GM12878 (cell line): ENCODE measurements around the gene FAM107A. TPM values are rescaled to one million over a fixed set of nuclear protein-coding genes. Genes with fewer than 3 reads are reported as not detected.

Experiments used
- ATAC-seq: fragments of 200-7000 bp; cut with Tn5 transposase; 3 replicates; pipeline ENCODE4 v1.9.1; 2020; ENCODE audit warnings: mild to moderate bottlenecking, moderate library complexity
- BruUV-seq: library from RNA; stranded (reverse); fragments of 400-500 nt; replicated peaks from 2 replicates; lab custom pipeline; 2021; lab: Mats Ljungman, UMichigan
- CTCF ChIA-PET: fragments of 300-600 bp; sonication (Branson Sonifier 250); formaldehyde crosslinking; extraction: SDS; loops from one replicate; lab custom pipeline; 2021; ENCODE audit warnings: inconsistent platforms; lab: Yijun Ruan, JAX
- POLR2A ChIA-PET: fragments of 350-600 bp; formaldehyde crosslinking; extraction: SDS; loops from one replicate; lab custom pipeline; 2021; ENCODE audit warnings: inconsistent platforms; lab: Charles Lee
- RAD21 ChIA-PET: fragments of 300-600 bp; sonication (Branson Sonifier 250); formaldehyde crosslinking; loops from one replicate; lab custom pipeline; 2023; ENCODE audit warnings: antibody characterized with exemption; ENCODE audit not compliant: unreplicated experiment; lab: Charles Lee
- SMC1A ChIA-PET: fragments of 300-600 bp; sonication (Branson Sonifier 250); formaldehyde crosslinking; loops from one replicate; lab custom pipeline; 2023; ENCODE audit not compliant: unreplicated experiment, uncharacterized antibody; lab: Charles Lee
- DNase-seq: peaks from one replicate; pipeline ENCODE4 v3.0.0-alpha.2; 2011; ENCODE audit warnings: low read depth, low spot score
- FAIRE-seq: peaks from 3 replicates; lab custom pipeline; 2011; peaks lifted over from hg19 to GRCh38; lab: Jason Lieb, UNC
- H2AFZ ChIP-seq: 2 replicates; pipeline ENCODE4 v1.6.0; 2011; ENCODE audit warnings: low read depth, low read length, control low read depth; ENCODE audit not compliant: control insufficient read depth
- H3K27ac ChIP-seq: 2 replicates; pipeline ENCODE4 v1.5.1; 2011; ENCODE audit warnings: control low read depth; ENCODE audit not compliant: control insufficient read depth, insufficient read depth
- H3K27me3 ChIP-seq, 2 experiments: replicated peaks in 1 of 2; 2 replicates each; pipeline versions ENCODE4 v1.6.0 to v1.6.1; 2011; ENCODE audit warnings: low read length in 1 of 2; ENCODE audit not compliant: control insufficient read depth in 2 of 2, insufficient read depth in 2 of 2
- H3K36me3 ChIP-seq, 2 experiments: 2 replicates each; pipeline ENCODE4 v1.5.1; 2011; ENCODE audit warnings: low read length in 1 of 2; ENCODE audit not compliant: control insufficient read depth in 2 of 2, insufficient read depth in 2 of 2
- H3K4me1 ChIP-seq: 2 replicates; pipeline ENCODE4 v1.6.1; 2011; ENCODE audit warnings: mild to moderate bottlenecking, low read length, moderate library complexity, mixed read lengths; ENCODE audit not compliant: control insufficient read depth, insufficient read depth
- H3K4me2 ChIP-seq: 2 replicates; pipeline ENCODE4 v1.6.0; 2011; ENCODE audit warnings: control low read depth; ENCODE audit not compliant: control insufficient read depth, insufficient read depth
- H3K4me3 ChIP-seq: fragments of 200-600 bp; sonication (generic); 2 replicates; pipeline ENCODE4 v1.5.1; 2016
- H3K79me2 ChIP-seq: 2 replicates; pipeline ENCODE4 v1.6.0; 2011; ENCODE audit warnings: low read length; ENCODE audit not compliant: control insufficient read depth, insufficient read depth
- H3K9ac ChIP-seq: 2 replicates; pipeline ENCODE4 v1.8.0; 2011; ENCODE audit warnings: low read length, control low read depth, mixed read lengths; ENCODE audit not compliant: control insufficient read depth, insufficient read depth
- H3K9me3 ChIP-seq: replicated peaks from 3 replicates; pipeline ENCODE4 v1.5.1; 2011; ENCODE audit warnings: mild to moderate bottlenecking, low read length; ENCODE audit not compliant: control insufficient read depth, insufficient read depth
- H4K20me1 ChIP-seq: 2 replicates; pipeline ENCODE4 v1.6.0; 2011; ENCODE audit not compliant: control insufficient read depth, insufficient read depth
- ATF3 ChIP-seq: IDR thresholded peaks from 2 replicates; pipeline ENCODE4 v1.6.1; 2011; ENCODE audit warnings: low read depth, mild to moderate bottlenecking, low read length, moderate library complexity, borderline replicate concordance; ENCODE audit errors: extremely low read depth
- BCL11A ChIP-seq: IDR thresholded peaks from 2 replicates; pipeline ENCODE4 v1.6.1; 2011; ENCODE audit warnings: low read depth, low read length
- CEBPZ ChIP-seq: fragments of 150-350 bp; IDR thresholded peaks from 2 replicates; pipeline ENCODE4 v1.6.1; 2016; ENCODE audit warnings: low read depth, low read length
- CHD2 ChIP-seq: IDR thresholded peaks from 2 replicates; pipeline ENCODE4 v1.6.1; 2011; ENCODE audit warnings: low read depth, low read length, improper control_type of control experiment, borderline replicate concordance
- ETV6 ChIP-seq, 2 experiments: fragments of 450-650 bp in 1 of 2; IDR thresholded peaks in 1 of 2; conservative IDR thresholded peaks in 1 of 2; 2 replicates each; pipeline ENCODE4 v1.6.1; 2014; ENCODE audit warnings: antibody characterized with exemption in 1 of 2, borderline replicate concordance in 1 of 2, low read depth in 1 of 2, mild to moderate bottlenecking in 1 of 2, moderate library complexity in 1 of 2
- GABPA ChIP-seq: IDR thresholded peaks from 2 replicates; pipeline ENCODE4 v1.6.1; 2014; ENCODE audit warnings: antibody characterized with exemption, low read depth, mild to moderate bottlenecking, inconsistent platforms
- IKZF1 ChIP-seq: fragments of 450-650 bp; conservative IDR thresholded peaks from 2 replicates; pipeline ENCODE4 v1.6.1; 2017; ENCODE audit warnings: antibody characterized with exemption, mild to moderate bottlenecking
- IRF3 ChIP-seq: fragments of 450-650 bp; IDR thresholded peaks from 2 replicates; pipeline ENCODE4 v1.6.1; 2014; ENCODE audit warnings: mild to moderate bottlenecking
- JUND ChIP-seq: IDR thresholded peaks from 2 replicates; pipeline ENCODE4 v1.6.1; 2012; ENCODE audit warnings: low read depth, mild to moderate bottlenecking, low read length, improper control_type of control experiment, moderate library complexity
- MEF2B ChIP-seq: fragments of 450-650 bp; IDR thresholded peaks from 2 replicates; pipeline ENCODE4 v1.6.1; 2018; ENCODE audit warnings: mild to moderate bottlenecking, moderate library complexity; ENCODE audit not compliant: partially characterized antibody, poor library complexity, severe bottlenecking
- NFYB ChIP-seq: IDR thresholded peaks from 2 replicates; pipeline ENCODE4 v1.6.1; 2011; ENCODE audit warnings: low read depth, mild to moderate bottlenecking, low read length, improper control_type of control experiment, moderate library complexity; ENCODE audit not compliant: insufficient read depth
- POLR2AphosphoS5 ChIP-seq: IDR thresholded peaks from 2 replicates; pipeline ENCODE4 v1.6.1; 2011; ENCODE audit warnings: mild to moderate bottlenecking, low read length, inconsistent platforms
- RELA ChIP-seq: fragments of 450-650 bp; IDR thresholded peaks from 2 replicates; pipeline ENCODE4 v1.8.0; 2014; ENCODE audit warnings: borderline replicate concordance; ENCODE audit not compliant: partially characterized antibody
- RUNX3 ChIP-seq: IDR thresholded peaks from 2 replicates; pipeline ENCODE4 v1.6.1; 2012; ENCODE audit warnings: low read length, inconsistent platforms
- SMAD5 ChIP-seq: IDR thresholded peaks from 2 replicates; pipeline ENCODE4 v1.6.1; 2016; ENCODE audit warnings: antibody characterized with exemption, low read depth
- SP1 ChIP-seq: IDR thresholded peaks from one replicate; pipeline ENCODE4 v1.6.1; 2011; ENCODE audit warnings: low read depth, low read length
- SPI1 ChIP-seq: IDR thresholded peaks from 2 replicates; pipeline ENCODE4 v1.6.1; 2011; ENCODE audit warnings: low read depth, mild to moderate bottlenecking, low read length, moderate library complexity, borderline replicate concordance; ENCODE audit not compliant: insufficient read depth
- STAT3 ChIP-seq: IDR thresholded peaks from 2 replicates; pipeline ENCODE4 v1.6.1; 2011; ENCODE audit warnings: low read depth, low read length, improper control_type of control experiment
- ZSCAN29 ChIP-seq: fragments of 450-650 bp; IDR thresholded peaks from 2 replicates; pipeline ENCODE4 v1.6.1; 2017; ENCODE audit warnings: mild to moderate bottlenecking, moderate library complexity
- ZZZ3 ChIP-seq: IDR thresholded peaks from 2 replicates; pipeline ENCODE4 v1.6.1; 2011; ENCODE audit warnings: low read depth; ENCODE audit not compliant: control insufficient read depth, insufficient read length
- WGBS: methylation state at CpG from one replicate; pipeline ENCODE4 v1.1.6; 2016; ENCODE audit warnings: low lambda C conversion rate; ENCODE audit not compliant: insufficient replicate concordance, insufficient coverage; ENCODE audit errors: missing lambda C conversion rate; 5-methylcytosine and 5-hydroxymethylcytosine counted together
- in situ Hi-C: fragments of 300-500 bp; cut with MboI; formaldehyde crosslinking; loops from 9 replicates; pipeline ENCODE4 v1.14.3; 2018; ENCODE audit warnings: mixed read lengths
- intact Hi-C: fragments of 100-400 bp; cut with micrococcal nuclease; formaldehyde crosslinking; loops from one replicate; pipeline ENCODE4 v1.14.2; 2022; ENCODE audit not compliant: unreplicated experiment
- polyA plus RNA-seq, 11 experiments: library from polyadenylated mRNA; depleted of rRNA in 4 of 11; unstranded in 6 of 11; stranded (reverse) in 5 of 11; fragments of >200 nt; fragmentation: Nextera tagmentation in 4 of 11; fragmentation: Illumina TruSeq in 1 of 11; extraction: Ambion mirVana in 4 of 11; extraction: Trizol in 1 of 11; gene quantifications; 1 replicate in 1 of 11; 2 replicates in 10 of 11; pipeline versions ENCODE4 v1.2.1 to v1.2.3, GENCODE V29; 2011 to 2016; ENCODE audit warnings: inconsistent platforms in 2 of 11, missing spikeins in 2 of 11, low read depth in 1 of 11
- total RNA-seq, 4 experiments: library from RNA; depleted of rRNA in 3 of 4; stranded (reverse); fragments of >200 nt in 3 of 4; fragmentation: Illumina TruSeq in 1 of 4; extraction: Trizol in 1 of 4; gene quantifications; 2 replicates each; pipeline versions ENCODE4 v1.2.1 to v1.2.3, GENCODE V29; 2013 to 2021

FAM107A gene
- total and polyA plus RNA-seq, 10 of the 15 experiments (the other 5 are each of a cell fraction or from before 2014, with no cell fraction given) = not detected

- ChIA-PET POLR2A (no interaction called here), CTCF (interaction anchor here (1.8 kb wide), 1 partner anchor 10 kb away, joined by 9 read pairs; no protein-coding TSS in a partner anchor), RAD21 (interaction anchor here (1.8 kb wide), 1 partner anchor 10 kb away, joined by 7 read pairs; no protein-coding TSS in a partner anchor), SMC1A (no interaction called here)
- Histone ChIP-seq H3K9me3 (no peaks in the 10 kb centered on the region), H3K27ac (no peak overlapping the region), H3K27me3 (peaks cover 0 to 1% of the 10 kb centered on the region in 2 experiments; a peak in 2 of 4 replicates), H3K4me2 (no peak overlapping the region), H4K20me1 (no peaks in the 10 kb centered on the region), H3K4me3 (no peak overlapping the region), H3K9ac (no peak overlapping the region), H2AFZ (no peak overlapping the region), H3K79me2 (no peaks in the 10 kb centered on the region), H3K36me3 (no peaks in the 10 kb centered on the region), H3K4me1 (no peaks in the 10 kb centered on the region)
- ATAC-seq (no peak), FAIRE-seq (no peak), DNase-seq (no peak)
- in situ Hi-C loops (loop anchor here (10.0 kb wide), 1 partner anchor 436 kb away; no protein-coding TSS in a partner anchor), intact Hi-C loops (no loop called here)
- TF ChIP-seq RELA (no peak), IRF3 (no peak), SMAD5 (no peak), CEBPZ (no peak), SP1 (no peak), CHD2 (no peak), MEF2B (no peak), RUNX3 (no peak), ATF3 (no peak), NFYB (no peak), POLR2AphosphoS5 (no peak), GABPA (no peak), ZSCAN29 (no peak), ZZZ3 (no peak), IKZF1 (no peak), BCL11A (no peak), ETV6 (conservative IDR thresholded peaks at IDR 0.05 in 1 of 2, IDR thresholded peaks at IDR 0.05 in 1 of 2; ENCODE audit: borderline replicate concordance in 1 of 2, low read depth in 1 of 2) (no peak), SPI1 (no peak), JUND (no peak), STAT3 (no peak)
- BruUV-seq = no TSS peak
- 34% methylated on average over 8 of the region's 8 CpGs for WGBS
Observed at GRCh38 chr3:58620421-58620820, 43.2 kb upstream of the FAM107A start.
